HUES64 (cell line): ENCODE data around the gene TRIM49C. TPM values are rescaled to one million over a fixed set of nuclear protein-coding genes. Genes with fewer than 3 reads are reported as not detected.
"Not testable (repeated sequence)": the region's sequence is repeated elsewhere in the genome, so short reads cannot be mapped to it uniquely, and the experiment has no call there.

Source experiments
- H3K27ac ChIP-seq: 2 replicates; pipeline ENCODE4 v1.7.0; 2013; ENCODE audit warnings: low read depth, low read length, inconsistent platforms
- H3K27me3 ChIP-seq: 2 replicates; pipeline ENCODE4 v1.6.1; 2013; ENCODE audit warnings: mild to moderate bottlenecking, low read length; ENCODE audit not compliant: insufficient read depth
- H3K36me3 ChIP-seq: 2 replicates; pipeline ENCODE4 v1.6.1; 2013; ENCODE audit warnings: mild to moderate bottlenecking, low read length; ENCODE audit not compliant: insufficient read depth
- H3K4me1 ChIP-seq: 2 replicates; pipeline ENCODE4 v1.6.1; 2013; ENCODE audit warnings: mild to moderate bottlenecking, low read length, moderate library complexity; ENCODE audit not compliant: insufficient read depth
- H3K4me3 ChIP-seq: 2 replicates; pipeline ENCODE4 v1.5.1; 2013; ENCODE audit warnings: mild to moderate bottlenecking, low read length, moderate library complexity
- H3K9ac ChIP-seq: 2 replicates; pipeline ENCODE4 v1.6.1; 2013; ENCODE audit warnings: mild to moderate bottlenecking, low read depth, low read length
- H3K9me3 ChIP-seq: 2 replicates; pipeline ENCODE4 v1.6.1; 2013; ENCODE audit warnings: low read depth, low read length; ENCODE audit not compliant: insufficient read depth
- WGBS: fragments of 150-250, 120-280 bp; methylation state at CpG from one replicate; pipeline ENCODE4 v1.1.7; 2013; ENCODE audit warnings: missing lambda C conversion rate; 5-methylcytosine and 5-hydroxymethylcytosine counted together
- polyA plus RNA-seq, 2 experiments: library from polyadenylated mRNA; stranded (reverse); fragments of 50-300 nt; gene quantifications; one replicate each; pipeline ENCODE4 v1.2.3, GENCODE V29; 2013

The TRIM49C gene
- polyA plus RNA-seq (2013, experiment 1 of 2), result not detected
- not detected for polyA plus RNA-seq (2013, experiment 2 of 2)

- H3K27ac ChIP-seq, H3K27me3 ChIP-seq, H3K4me1 ChIP-seq, H3K4me3 ChIP-seq, H3K9ac ChIP-seq, H3K9me3 ChIP-seq, H3K36me3 ChIP-seq: not testable (repeated sequence)
- 80% methylated on average over 1 of the region's 2 CpGs for WGBS
Measured at GRCh38 chr11:90030806-90031205, at the start of gene TRIM49C. Gene TRIM49C (plus strand): TSS chr11:90031106. CDS start chr11:90035212, 4,106 bp downstream.

GRCh38 chr11:90024184-90024583 lies 6.7 kb upstream of the TRIM49C start:
- not testable (repeated sequence) for H3K27ac ChIP-seq, H3K27me3 ChIP-seq, H3K9me3 ChIP-seq, H3K36me3 ChIP-seq, H3K4me3 ChIP-seq, H3K9ac ChIP-seq, H3K4me1 ChIP-seq
- whole genome bisulfite sequencing, result 83% methylated on average over 1 of the region's 3 CpGs

- WGBS, result 85% methylated on average over 15 of the region's 41 CpGs
- H3K36me3 ChIP-seq, H3K4me3 ChIP-seq: not testable (repeated sequence)
Measured at GRCh38 chr11:90051591-90052209, 20.8 kb downstream of the TRIM49C start.

GRCh38 chr11:90052311-90052710 lies 21.4 kb downstream of the TRIM49C start:
- H3K9ac ChIP-seq, H3K36me3 ChIP-seq, H3K4me1 ChIP-seq, H3K9me3 ChIP-seq, H3K27me3 ChIP-seq, H3K27ac ChIP-seq: not testable (repeated sequence)
- H3K4me3 ChIP-seq, result 0 out of 2 replicates have a peak overlapping the region, but pooled peaks have one; percentile 23
- 0% methylated on average over 9 of the region's 33 CpGs for WGBS

More at GRCh38 chr11:90051591-90052209, 20.8 kb downstream of the TRIM49C start:
- H3K27ac ChIP-seq, H3K9me3 ChIP-seq, H3K27me3 ChIP-seq, H3K4me1 ChIP-seq, H3K9ac ChIP-seq: not testable (repeated sequence)

GRCh38 chr11:90053545-90053944 lies 22.6 kb downstream of the TRIM49C start:
- not testable (repeated sequence) for H3K4me1 ChIP-seq, H3K9ac ChIP-seq, H3K27ac ChIP-seq, H3K27me3 ChIP-seq, H3K9me3 ChIP-seq, H3K4me3 ChIP-seq, H3K36me3 ChIP-seq
- 100% methylated on average over 6 of the region's 28 CpGs for WGBS

GRCh38 chr11:90085650-90086049 lies 54.7 kb downstream of the TRIM49C start, which contains the start of gene UBTFL1:
Gene UBTFL1 (plus strand): TSS chr11:90085950. CDS start chr11:90085950, 0 bp downstream.
- not testable (repeated sequence) for H3K36me3 ChIP-seq, H3K27ac ChIP-seq, H3K4me1 ChIP-seq, H3K9ac ChIP-seq, H3K27me3 ChIP-seq, H3K9me3 ChIP-seq, H3K4me3 ChIP-seq
- no CpG with 5 or more reads among the region's 3 CpGs for WGBS

- not testable (repeated sequence) for H3K9me3 ChIP-seq, H3K4me1 ChIP-seq, H3K27ac ChIP-seq, H3K27me3 ChIP-seq, H3K9ac ChIP-seq, H3K36me3 ChIP-seq, H3K4me3 ChIP-seq
- WGBS, result no CpG with 5 or more reads among the region's 2 CpGs
Measured at GRCh38 chr11:90088731-90089130, 57.8 kb downstream of the TRIM49C start.
